ENCODE data around the gene CEP104.
"Not testable (repeated sequence)": the region's sequence is repeated elsewhere in the genome, so short reads cannot be mapped to it uniquely, and the experiment has no call there.

The CEP104 gene

DNA sequence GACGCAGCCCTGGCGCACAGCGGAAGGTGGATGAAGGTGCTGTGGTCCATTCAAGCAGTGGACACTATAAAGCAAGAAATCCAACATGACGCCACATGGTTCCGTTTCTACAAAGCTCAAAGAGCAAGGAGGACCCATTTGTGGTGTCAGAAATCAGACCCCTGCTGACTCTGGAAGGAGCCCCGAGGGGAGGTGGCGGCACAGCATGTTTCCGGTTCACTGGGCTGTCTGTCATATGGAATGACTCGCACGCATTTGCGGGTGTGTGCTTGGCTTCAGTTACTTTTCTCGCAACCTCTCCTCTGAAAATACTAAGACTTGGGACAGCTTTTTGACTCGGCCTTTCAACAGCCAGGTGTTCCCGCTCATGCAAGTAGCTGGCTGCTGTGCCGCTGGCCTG, 31.7 kb downstream of the CEP104 start:
- no peak for DNase-seq (ENCODE audit: low read depth)

DNA sequence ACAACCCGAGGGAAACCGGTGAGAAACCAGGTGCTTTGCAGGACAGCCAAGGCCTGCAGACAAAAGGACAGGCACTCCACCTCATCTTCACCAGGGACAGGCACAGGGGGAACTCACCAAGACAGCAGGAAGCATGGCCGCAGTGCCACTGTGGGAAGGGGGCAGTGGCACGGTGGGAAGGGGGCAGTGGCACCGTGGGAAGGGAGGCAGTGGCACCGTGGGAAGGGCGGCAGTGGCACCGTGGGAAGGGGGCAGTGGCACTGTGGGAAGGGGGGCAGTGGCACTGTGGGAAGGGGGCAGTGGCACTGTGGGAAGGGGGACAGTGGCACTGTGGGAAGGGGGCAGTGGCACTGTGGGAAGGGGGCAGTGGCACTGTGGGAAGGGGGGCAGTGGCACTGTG, 32.4 kb downstream of the CEP104 start:
- no peak for DNase-seq (ENCODE audit: low read depth)

DNA sequence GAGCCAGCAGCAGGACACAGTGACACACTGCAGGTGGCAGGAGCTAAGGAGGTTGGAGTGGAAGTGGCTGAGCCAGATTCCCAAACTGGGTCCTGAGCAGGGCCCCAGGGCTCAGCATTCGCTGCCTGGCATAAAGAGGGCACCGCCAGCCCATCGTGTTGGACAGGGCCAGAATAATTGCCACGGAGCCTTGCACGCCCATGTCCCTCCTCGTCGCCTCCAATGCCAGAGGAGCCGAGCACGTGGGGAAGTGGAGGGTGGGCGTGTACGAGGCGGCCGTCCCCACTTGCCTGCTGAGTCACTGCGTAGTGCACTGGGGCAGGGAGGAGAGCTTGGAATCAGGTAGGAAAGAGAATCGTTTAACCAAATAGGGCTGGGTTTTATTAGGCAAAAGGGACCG, 34.6 kb downstream of the CEP104 start:
- no peak for DNase-seq (ENCODE audit: low read depth)

GRCh38 chr1:3821908-3822307, 35.1 kb downstream of the CEP104 start:
- DNase-seq (ENCODE audit: low read depth): no peak

DNA sequence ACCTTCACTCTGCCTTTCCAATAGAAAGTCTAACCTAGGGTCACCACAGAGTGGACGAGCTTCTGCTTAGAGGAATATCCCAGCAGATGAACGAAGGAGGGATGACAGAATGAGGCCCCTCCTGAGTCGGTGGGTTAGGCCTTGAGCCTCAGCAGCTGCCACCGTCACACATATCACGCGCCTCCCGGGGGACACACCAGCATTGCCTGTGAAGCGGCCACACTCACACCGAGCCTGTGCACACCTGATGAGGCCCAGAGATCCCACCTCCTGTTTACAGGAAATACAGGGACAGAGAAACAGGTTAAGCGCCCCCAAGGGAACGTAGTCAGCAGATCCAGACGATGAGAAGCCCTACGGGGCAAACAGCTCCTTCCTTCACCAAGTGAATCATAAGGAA, 35.6 kb downstream of the CEP104 start:
- DNase-seq (ENCODE audit: low read depth): no peak

- no peak for DNase-seq (ENCODE audit: low read depth)
Measured at GRCh38 chr1:3821004-3821403, 36.0 kb downstream of the CEP104 start.

- DNase-seq (ENCODE audit: low read depth): no peak
Measured at GRCh38 chr1:3820316-3820715, 36.7 kb downstream of the CEP104 start.

DNA sequence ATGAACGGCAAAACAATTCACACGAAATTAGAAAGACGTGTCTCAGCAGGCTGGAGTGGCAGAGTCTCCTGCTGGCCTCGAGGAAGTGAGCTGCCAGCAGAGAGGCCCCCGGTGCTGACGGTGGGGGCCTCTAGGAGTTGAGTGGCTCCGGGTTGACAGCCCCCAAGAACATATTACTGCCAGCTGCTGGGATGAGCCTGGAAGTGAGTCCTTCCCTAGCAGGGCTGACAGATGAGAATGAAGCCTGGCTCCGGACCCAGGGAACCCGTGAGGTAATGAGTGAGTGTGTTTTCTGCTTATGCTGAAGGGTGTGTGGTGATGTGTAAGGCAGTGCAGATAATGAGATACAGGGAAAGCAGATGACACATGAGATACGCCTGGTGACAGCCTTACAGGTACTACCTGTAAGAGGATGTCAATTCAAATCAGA, 37.2 kb downstream of the CEP104 start:
- DNase-seq (ENCODE audit: low read depth): no peak

- no peak for DNase-seq (ENCODE audit: low read depth)
Measured at GRCh38 chr1:3817821-3818597, 39.0 kb downstream of the CEP104 start.

- no peak for DNase-seq (ENCODE audit: low read depth)
Measured at GRCh38 chr1:3817138-3817740, 39.8 kb downstream of the CEP104 start.

DNA sequence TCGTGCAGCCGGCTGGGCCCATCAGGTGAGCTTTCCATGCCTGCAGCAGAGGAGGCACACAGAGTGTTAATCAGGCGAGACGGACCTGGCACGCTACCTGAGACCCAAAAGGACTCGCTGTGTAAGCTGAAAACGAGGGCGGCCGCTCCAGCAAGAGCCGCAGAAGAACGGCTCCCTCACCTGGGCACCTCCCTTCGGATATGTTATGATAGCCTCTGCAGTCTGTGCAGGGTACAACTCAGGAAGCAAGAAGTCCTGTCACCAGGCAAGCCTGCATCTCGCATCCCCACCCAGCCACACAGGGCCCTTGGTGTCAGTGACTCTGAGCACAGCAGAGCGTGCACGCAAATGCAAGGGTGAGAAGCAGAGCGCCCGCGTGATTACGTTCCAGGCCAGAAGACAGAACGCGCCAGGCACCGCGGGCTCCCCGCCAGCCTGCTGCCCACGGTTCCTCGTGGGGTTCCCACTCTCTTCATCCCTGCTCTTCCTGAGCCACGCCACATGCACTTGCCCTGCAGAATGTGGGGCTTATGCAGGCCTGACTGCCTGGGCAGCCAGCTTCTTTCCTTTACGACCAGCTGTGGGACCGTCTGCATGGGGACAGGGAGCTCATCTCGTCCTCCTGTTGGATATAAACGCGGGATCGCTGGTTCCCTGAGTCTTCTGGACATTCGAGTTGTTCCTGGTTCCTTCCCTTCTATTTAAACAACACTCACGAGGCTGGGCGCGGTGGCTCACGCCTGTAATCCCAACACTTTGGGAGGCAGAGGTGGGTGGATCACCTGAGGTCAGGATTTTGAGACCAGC, 40.5 kb downstream of the CEP104 start:
- DNase-seq (ENCODE audit: low read depth): no peak

GRCh38 chr1:3814771-3815561, 42.0 kb downstream of the CEP104 start:
- no peak for DNase-seq (ENCODE audit: low read depth)

GRCh38 chr1:3814065-3814464, 42.9 kb downstream of the CEP104 start:
- DNase-seq (ENCODE audit: low read depth): no peak

DNA sequence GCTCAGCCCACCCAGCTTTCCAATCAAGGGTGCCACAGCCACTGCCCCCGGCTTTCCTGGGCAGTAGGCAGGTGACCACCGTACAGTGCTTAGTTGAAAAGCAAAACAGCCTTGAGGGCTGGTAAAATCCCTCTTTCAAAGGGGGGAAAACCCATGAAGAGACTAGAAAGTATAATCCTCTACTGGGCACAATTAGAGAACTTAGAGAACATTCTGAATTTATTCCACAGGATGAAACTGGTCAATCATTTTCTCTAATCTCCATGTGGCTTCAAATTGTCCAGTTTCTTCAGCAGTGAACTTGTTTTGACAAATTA, 45.5 kb downstream of the CEP104 start:
- DNase-seq (ENCODE audit: low read depth): no peak

DNA sequence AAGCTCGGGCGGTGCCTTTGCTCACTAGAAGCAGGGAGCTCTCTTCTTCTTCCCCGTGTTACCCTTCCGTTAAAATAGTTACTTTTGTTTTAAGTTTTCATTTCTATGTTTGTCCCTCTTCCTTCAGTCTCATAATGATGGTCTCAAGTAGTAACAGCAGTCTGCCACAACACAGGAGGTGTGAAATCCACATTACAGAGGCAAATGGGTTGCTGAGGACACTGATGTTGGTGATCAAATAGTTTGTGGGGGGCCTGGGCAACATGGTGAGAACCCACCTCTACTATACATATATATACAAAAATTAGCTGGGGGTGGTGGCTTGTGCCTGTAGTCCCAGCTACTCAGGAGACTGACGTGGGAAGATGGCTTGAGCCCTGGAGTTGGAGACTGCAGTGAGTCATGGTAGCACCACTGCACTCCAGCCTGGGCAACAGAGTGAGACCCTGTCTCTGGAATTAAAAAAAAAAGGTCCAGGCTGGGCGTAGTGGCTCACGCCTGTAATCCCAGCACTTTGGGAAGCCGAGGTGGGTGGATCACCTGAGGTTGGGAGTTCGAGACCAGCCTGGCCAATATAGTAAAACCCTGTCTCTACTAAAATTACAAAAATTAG, 46.8 kb downstream of the CEP104 start:
- not testable (repeated sequence) for DNase-seq (ENCODE audit: low read depth)

DNA sequence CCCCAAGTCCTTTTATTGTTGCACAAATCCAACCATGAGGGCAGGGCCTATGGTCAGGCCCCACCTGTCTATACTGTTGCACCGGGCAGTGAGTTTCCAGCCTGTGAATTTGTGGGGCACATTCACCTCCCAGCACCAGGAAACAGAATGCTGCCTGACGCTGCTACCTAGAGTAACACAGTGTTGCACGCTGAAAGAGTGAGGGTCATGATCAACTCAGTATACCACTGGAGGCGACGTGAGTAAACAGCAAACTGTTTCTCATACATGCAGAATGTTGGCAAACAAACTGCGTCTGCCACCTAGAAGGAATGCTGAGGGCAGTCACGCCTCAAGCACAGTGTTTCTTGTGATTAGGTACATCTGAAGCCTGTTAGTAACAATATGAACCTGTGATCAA, 47.3 kb downstream of the CEP104 start:
- DNase-seq (ENCODE audit: low read depth): no peak

GRCh38 chr1:3807769-3808168, 49.2 kb downstream of the CEP104 start:
- no peak for DNase-seq (ENCODE audit: low read depth)

GRCh38 chr1:3805038-3805437, 52.0 kb downstream of the CEP104 start:
- no peak for DNase-seq (ENCODE audit: low read depth)

GRCh38 chr1:3804627-3804944, 52.4 kb downstream of the CEP104 start:
- not testable (repeated sequence) for DNase-seq (ENCODE audit: low read depth)

GRCh38 chr1:3803905-3804626, 52.9 kb downstream of the CEP104 start:
- no peak for DNase-seq (ENCODE audit: low read depth)

DNA sequence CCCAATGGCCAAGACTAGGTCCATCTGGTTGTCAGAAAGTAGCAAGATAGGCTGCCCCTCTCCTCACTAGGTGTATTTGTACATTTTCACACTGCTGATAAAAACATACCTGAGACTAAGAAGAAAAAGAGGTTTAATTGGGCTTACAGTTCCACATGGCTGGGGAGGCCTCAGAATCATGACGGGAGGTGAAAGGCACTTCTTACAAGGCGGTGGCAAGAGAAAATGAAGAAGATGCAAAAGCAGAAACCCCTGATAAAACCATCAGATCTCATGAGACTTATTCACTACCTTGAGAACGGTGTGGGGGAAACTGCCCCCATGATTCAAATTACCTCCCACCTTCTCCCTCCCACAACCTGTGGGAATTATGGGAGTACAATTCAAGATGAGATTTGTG, 56.2 kb downstream of the CEP104 start:
- DNase-seq (ENCODE audit: low read depth): not testable (repeated sequence)
